DMS 273 (cell line): ENCODE measurements around the gene STAMBPL1.
A peak's percentile ranks its signal among the peaks of the same experiment; 100 is the strongest.
"Not testable (repeated sequence)": the region's sequence is repeated elsewhere in the genome, so short reads cannot be mapped to it uniquely, and the experiment has no call there.

Source experiments
- DNase-seq: peaks from one replicate; lab custom pipeline; 2025; ENCODE audit not compliant: unreplicated experiment; lab: John Stamatoyannopoulos, UW

The STAMBPL1 gene

DNA sequence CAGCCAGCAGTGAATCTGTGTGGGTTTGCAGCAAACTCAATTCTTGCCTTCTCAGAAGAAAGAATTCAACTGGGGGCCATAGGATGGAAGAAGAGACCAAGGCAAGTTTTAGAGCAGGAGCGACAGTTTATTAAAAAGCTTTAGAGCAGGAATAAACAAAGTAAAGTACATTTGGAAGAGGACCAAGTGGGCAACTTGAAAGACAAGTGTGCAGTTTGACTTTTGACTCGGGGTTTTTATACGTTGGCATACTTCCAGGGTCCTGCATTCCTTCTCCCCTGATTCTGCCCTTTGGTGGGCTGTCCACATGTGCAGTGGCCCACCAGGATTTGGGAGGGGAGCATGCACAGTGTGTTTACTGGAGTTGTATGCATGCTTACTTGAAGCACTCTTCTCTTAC, 25.4 kb upstream of the STAMBPL1 start:
- no peak for DNase-seq

DNA sequence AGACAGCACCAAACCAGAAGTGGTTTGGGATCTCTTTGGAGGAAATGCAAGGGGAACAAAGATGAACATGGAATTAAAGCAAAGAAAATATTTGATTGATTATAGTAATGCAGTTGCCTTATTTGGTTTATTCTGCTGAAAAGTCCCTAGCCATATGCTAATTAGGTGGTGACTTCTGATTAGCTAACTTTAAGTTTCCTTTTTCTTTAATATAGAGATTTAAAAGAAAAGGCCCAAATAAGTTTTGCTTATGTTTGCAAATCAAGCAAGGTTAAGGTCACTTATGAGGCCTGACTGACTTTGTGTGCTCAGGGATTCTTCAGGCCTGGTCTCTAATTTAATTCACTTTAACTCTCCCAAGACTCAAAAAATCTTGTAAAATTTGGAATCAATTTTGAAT, 22.2 kb upstream of the STAMBPL1 start:
- DNase-seq = no peak

DNA sequence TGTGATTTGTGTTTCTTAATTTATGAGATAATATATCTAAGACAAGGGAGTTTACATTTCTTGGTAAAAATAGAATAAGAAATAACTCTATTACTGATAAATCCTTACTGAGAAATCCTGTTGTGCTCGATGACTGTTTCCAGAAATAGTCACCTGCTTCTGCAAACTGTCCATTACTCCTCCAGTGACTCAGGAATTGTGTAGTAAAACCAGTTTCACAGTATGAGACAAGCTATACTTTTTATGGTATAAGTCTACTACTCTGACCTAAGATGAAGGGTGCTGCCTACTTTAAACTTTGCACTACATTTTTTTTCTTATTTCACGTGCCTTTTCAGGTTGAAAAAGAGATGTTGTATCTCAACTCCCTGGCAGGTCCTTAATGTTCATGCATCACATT, 21.6 kb upstream of the STAMBPL1 start:
- no peak for DNase-seq

DNA sequence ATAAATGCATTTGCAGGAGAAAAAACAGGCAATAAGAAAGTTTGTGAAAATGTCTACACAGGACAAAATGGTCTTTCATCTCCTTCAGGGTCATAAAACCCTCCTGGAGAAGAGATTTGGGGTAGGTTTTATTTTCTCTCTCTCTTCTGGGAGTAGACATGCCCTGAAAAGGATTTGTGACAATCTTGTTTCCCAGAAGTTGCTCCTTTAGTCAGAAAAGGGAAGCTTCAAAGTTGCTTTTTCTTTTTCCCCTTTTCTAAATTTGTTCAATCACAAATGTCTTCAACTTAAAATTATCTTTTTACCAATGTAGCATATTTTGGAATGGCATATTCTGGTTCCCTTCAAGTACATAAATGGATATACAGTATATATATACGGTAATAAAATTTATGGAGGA, 19.0 kb upstream of the STAMBPL1 start:
- DNase-seq = no peak

DNA sequence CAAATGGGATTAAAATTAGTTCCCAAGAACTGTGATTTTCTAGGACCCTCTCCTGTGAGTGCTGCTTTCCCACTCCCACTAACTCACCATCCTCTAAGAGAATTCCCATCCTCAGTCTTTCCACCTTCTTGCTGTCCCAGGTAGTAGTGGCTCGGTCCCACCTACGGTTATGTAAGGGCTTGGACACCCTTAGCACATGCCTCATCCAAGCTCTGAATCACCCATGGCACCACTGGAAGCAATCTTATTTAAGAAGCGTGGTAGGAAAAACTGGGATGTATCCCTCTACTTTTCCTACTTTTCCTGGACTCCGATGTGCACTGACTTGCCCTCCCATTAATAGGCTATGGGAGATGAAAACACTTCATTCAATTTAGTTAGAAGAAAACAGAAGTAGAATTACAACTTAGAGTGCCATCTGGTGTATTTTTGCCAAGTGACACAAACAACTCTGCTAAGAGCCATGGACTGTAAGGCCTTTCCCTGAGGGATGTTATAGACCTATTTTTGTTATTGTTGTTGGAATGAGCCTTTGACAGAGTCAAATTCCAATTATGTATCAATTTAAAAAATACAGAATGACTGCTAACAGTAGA, 14.7 kb upstream of the STAMBPL1 start:
- DNase-seq = peak; percentile 54

DNA sequence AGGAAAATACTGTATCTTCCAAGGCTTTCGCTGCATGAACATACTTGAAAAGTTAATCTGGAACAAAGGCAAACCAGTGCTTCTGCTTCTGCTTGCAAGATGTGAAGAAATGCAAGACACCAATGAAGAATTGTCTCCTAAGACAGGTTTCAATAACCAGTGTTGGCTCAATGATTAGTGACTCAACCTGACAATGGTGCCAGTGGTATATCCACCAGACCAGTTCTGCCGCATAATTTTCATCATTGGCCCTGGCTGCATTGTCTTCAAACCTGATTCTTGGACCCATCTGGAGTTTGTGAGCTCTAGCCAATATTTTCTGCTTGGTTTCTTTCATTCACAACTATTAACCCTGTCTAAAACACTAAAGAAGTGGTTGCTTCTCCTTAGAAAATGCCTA, 13.6 kb upstream of the STAMBPL1 start:
- no peak for DNase-seq

DNA sequence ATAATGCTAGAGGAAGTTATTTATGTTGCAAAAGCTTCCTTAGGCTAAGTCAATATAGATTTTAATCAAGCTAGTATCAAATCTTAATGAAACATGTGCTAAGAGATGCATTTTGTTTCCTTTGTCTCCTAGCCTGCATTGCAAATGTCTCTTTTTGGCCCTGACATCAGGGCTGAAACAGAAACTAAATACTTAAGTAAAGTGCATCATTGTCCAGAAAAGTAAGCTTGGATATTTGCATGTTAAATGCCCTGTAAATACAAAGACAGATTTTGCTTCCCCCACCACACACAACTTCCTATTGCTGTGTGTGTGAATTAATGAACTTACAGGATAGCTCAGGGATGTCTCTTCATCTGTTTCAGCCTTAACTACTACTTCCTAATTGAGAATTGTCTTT, 10.0 kb upstream of the STAMBPL1 start:
- no peak for DNase-seq

DNA sequence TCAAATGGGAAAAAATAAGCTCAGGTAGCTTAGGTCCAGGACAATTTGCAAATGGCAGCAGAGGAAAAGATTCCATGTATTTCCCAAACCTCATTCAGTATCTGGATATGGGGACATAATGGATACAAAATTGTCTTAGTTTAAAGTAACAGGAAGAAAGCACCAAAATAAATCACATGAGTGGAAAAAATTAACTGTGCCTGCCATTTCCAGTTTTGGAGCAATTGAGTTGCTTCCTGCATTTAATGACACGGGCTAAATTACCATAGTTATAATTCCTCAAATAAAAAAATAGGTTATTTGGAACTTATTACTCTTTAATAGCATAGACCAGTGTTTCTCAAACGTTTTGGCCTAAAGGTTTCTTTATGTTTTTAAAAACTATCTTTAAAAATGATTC, 6.3 kb upstream of the STAMBPL1 start:
- DNase-seq = no peak

DNA sequence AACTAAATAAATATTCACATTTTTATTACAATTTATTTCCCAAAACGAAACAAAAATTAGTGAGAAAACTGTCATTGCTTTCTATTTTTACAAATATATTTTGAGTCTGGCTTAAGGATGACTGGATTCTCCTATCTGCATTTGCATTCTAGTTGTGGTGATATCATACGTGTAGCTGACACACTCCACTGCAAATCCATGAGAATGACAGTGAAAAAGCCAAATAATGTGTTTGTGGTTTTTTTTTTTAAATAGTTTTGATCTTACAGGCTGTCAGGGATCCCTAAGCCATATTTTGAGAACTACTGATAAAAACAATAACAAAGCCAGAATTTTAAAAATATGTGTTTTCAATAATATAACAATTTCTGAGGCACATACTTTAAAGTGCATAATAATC, 5.8 kb upstream of the STAMBPL1 start:
- no peak for DNase-seq

DNA sequence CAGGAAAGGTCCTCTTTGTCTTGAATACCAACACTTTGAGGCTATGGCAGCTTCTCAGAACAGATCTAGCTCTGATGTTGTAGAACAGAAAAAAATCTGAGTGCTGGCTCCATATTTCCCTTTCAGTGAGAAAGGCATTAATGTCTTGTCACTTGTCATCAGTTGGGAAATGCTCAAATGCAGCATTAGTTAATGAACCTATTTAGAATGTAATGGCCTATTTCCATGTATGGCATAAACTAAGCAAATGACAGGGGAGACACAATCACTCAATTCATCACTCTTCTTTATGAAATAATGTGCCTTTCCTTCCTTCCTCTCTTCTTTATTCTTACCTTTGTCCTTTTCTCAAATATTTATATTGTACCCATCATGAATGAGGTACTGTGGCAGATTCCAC, 5.0 kb upstream of the STAMBPL1 start:
- DNase-seq = no peak

DNA sequence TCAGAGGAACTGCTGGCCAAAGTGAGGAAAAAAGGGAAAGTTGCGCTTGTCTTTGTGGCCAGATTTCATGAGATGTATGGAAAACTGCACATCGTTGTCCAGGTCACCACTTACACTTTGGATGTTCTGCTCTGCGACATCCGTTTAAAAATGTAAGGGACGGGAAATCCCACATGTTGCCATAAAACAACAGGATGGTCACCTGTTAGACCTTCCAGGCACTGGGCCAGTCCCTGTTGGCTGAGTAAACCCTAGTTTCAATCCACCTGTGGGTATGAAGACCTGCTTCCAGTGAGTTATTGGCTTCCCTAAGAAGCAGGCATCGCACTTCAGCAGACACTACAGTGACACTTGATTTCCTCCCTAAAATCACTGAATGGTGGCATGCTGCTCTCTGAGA, 2.7 kb upstream of the STAMBPL1 start:
- DNase-seq = no peak

DNA sequence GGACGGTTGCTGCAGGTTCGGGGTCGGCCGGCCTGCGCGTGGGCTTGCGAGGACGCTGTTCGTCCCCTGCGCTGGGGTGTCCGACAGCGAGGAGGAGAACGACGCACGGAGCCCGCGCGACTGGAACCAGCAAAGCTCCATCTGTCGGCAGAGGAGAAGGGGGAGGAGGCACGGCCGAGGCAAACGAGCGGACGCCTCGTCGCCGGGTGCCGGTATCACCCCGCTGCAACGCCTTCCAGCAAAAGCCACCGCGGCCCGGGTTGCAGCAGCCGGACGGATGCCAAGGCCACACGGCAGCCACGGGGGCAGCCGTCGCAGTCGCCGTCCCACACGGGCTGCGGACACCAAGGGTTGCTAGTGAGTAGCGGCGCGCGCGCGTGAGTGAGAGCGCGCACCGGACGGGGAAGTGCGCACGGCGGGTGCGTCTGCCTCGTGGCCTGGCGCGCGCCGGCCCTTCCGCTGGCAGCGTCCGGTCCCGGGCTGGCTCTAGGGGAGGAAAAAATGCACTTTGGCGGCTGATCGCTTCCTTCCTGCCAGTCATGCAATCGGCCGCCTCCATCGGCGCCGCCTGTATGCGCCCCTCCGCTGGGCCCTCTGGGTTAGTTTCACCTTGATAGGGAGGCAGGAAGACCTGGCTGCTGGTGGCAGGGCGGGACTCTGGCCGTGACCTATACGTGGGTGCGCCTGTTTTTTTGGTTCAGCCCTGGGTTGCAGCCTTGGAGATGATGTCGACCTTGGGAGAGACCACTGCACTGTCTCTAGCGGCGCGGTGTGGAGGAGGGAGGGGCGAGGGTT, 434 bp downstream of the STAMBPL1 start:
- DNase-seq = peak; percentile 93

DNA sequence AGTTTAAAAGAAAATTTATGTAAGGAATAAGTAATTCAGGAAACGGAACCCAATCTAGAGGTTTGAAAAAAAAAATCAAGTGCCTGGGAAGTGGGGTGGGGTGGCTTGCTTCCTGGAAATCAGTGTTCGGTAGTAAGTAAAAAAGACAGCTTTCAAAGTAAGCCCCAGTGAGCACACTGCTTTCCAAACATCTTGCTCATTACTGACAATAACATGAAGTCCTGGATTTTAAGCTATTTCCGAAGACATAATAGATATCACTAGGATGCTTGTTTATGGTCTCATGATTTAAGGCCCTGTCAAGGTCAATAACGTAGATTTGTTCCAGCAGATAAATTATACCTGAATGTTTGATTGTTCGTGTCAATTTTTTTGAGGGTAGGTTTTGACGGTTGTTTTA, 1.3 kb downstream of the STAMBPL1 start:
- DNase-seq = peak; percentile 27

DNA sequence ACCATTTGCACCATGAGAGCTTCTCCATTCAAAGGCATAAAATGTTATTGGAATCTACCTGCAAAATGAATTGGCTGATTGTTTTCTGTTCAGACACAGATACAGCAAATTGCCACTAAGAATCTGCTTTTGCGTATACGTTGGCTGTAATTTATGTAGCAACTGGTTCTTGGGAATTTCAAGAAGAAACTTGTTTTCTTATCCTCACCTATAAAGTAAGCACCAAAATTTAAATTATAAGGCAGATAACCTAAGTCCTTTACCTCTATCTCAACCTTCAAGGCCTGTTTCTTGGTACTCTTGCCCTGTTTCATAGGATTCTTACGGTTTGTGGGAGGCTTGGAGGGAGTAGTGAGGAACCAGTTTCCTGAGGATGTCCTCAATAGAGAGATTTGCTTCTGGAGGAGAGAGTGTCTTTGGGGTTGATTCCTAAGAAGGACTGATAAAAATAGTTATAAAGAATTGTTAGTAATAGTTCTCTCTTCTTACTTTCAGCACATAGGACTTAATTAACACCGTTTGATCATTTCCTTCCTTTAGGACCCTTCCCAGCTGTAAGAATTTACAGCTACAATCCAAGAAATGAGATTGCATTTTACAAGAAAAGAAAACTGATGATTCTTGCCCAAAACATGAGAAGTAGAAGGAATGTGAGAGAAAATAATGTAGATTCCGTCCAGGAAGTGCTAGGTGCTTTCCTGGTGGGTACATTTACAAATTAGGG, 2.0 kb downstream of the STAMBPL1 start:
- DNase-seq = peak; percentile 6

DNA sequence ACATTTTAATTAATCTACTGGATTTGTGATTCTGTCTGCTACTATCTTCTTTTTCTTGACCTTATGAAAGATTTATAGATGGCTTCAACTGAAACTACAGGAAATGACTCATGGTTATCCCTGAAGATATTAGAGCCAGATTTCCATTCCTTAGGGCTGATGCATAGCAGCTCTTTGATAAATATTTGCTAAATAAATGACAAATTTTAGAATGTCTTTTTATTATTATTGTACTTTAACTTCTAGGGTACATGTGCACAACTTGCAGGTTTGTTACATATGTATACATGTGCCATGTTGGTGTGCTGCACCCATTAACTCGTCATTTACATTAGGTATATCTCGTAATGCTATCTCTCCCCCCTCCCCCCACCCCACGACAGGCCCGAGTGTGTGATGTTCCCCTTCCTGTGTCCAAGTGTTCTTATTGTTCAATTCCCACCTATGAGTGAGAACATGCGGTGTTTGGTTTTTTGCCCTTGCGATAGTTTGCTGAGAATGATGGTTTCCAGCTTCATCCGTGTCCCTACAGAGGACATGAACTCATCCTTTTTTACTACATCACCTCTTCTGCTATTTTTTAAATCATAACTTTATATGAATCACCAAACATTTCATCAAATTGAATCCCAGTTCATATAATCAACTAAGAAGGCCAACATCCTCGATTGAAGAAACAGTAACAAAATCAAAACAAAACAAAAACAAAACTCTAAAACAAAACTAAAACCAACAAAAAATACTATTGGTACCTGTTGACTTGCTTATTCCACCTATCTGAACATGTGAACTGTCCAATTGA, 2.8 kb downstream of the STAMBPL1 start:
- DNase-seq = not testable (repeated sequence)

DNA sequence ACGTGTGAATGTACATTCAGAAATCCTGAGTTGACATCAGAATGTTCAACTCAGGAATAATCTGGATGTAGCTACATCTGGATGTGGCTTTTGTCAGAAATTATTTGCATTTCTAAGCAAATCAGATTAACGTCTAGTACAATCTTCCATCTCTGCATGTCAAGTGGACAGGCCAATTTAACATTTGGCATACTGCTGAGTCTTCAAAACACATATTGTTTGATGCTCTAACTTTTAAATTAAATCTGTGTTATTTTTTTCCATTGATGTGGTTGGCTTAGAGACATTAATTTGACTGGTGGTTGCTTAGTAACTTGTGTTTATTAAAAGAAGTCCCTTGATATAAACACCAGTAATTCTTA, 3.4 kb downstream of the STAMBPL1 start:
- DNase-seq = no peak

DNA sequence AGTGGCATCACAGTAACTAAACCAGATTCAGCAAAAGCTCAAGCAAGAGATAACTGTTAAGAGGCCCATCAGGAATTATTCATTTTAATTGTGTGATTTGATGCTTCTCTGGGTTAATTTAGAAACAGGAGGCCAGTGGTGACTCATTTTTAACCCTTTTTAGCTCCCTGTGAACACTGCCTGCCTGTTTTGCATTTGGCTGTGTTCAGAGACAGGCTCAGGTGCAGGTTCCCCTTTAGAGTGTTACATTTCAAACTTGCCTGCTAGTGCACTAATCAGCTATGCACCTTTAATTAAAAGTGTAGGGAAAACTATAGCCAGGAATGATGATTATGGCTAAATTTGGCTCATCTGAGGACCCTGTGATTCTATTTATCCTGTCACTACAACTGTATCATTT, 6.5 kb downstream of the STAMBPL1 start:
- DNase-seq = peak; percentile 17

DNA sequence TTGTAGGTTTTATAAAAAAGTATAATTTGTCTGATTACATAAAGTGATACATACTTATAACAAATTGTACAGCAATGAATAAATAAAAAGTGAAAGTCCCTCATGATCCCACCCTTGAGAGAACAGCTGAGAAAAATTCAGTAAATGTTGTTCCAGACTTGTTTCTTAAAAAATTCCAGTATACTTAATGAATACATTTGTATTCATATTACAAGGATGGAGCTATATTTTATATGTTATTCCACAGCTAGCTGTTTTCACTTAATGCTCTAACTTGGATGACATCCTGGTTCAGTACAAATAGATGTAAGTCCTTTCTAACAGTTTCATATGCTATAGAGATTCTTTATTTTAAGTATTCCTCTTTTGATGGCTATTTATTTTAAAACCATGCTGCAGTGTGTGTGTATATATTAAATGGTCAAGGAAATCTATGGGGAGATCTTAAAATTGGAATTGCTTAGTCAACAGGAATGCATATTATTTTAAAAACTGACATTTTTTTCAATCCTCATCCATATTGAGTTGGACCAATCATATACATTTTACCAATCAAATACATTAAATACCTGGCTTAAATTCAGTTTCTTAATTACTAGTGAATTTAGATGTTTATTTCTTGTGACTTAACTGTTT, 8.9 kb downstream of the STAMBPL1 start:
- DNase-seq = no peak

DNA sequence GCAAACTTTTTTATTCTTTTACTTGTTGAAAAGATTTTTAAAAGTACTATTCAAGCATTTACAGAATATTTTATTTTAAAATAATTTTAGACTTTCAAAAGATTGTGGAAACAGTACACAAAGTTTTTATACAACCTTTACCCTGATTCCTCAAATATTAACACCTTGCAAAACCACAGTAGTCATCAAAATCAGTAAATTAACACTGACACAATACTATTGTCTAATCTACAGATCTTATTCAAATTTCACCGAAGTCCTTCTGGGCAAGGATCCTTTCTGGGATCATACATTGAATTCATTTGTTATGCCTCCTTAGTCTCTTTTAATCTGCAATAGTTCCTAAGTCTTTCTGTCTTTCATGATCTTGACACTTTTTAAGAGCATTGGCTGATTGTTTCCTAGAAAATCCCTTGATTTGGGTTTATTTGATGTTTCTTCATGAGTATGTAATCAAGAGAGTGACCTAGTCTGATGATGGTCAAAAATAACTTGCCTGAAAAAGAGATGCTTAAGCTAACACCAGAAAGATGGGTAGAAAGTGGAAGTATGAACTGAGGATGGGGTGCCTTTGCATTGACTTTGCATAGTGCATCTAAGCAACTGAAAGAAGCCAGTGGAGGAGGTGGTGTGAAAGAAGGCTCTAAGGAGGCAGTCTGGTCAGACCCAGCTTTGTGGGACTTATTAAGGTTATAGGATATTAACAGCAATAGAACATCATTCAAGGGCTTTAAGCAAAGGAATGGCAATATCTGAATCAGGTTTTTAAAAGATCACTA, 9.7 kb downstream of the STAMBPL1 start:
- DNase-seq = no peak

DNA sequence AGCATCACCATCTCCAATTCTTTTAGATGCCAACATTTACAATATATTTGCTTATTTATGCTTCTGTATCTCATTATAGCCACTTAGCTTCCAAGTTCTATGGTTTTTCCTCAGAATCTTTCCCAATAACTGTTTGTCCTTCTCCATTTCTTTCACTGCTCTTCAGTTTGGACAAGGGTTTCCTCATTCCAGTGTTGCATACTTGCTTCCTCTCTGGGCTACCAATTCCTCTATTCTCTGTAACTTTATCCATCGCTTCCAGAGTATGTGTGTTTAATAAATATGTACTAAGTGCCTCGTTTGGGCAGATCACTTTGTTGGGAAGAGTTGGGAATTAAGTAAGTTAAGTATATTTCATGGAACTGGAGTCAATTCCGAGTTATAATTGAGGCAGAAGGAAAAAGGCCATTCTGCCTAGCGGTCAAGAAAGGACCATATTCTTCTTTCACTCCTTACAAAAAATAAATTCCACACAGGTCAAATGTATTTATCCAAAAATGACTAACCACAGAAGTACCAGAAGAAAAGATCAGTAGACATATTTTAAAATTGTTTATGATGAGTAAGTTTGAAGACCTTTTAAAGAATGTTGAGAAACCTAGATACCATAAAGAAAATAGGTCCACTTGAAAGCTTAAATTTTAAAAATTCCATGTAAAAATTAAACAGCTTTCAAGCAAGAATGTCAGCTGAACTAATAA, 10.8 kb downstream of the STAMBPL1 start:
- DNase-seq = no peak
